Smooth muscle cell (in vitro differentiated cells): ENCODE results near the gene BPIFB6. TPM values are rescaled to one million over a fixed set of nuclear protein-coding genes. Genes with fewer than 3 reads are reported as not detected.

Experiments
- DNase-seq: peaks from one replicate; lab custom pipeline; 2025; ENCODE audit not compliant: unreplicated experiment; lab: John Stamatoyannopoulos, UW
- H2AFZ ChIP-seq: fragments of 200-600 bp; sonication (generic); 2 replicates; pipeline ENCODE4 v1.6.0; 2016; ENCODE audit warnings: antibody characterized with exemption, low read depth, mild to moderate bottlenecking
- H3F3A ChIP-seq: fragments of 200-600 bp; sonication (generic); 2 replicates; pipeline ENCODE4 v1.6.0; 2017; ENCODE audit warnings: antibody characterized with exemption, low read depth
- H3K27ac ChIP-seq: fragments of 200-600 bp; sonication (generic); 2 replicates; pipeline ENCODE4 v1.5.1; 2016; ENCODE audit warnings: low read depth, mild to moderate bottlenecking
- H3K27me3 ChIP-seq: fragments of 200-600 bp; sonication (generic); 2 replicates; pipeline ENCODE4 v1.6.1; 2016; ENCODE audit warnings: low read depth, mild to moderate bottlenecking
- H3K36me3 ChIP-seq: fragments of 200-600 bp; sonication (generic); 2 replicates; pipeline ENCODE4 v1.5.1; 2016; ENCODE audit warnings: low read depth
- H3K4me1 ChIP-seq: fragments of 200-600 bp; sonication (generic); 2 replicates; pipeline ENCODE4 v1.5.1; 2016; ENCODE audit warnings: low read depth
- H3K4me2 ChIP-seq: fragments of 200-600 bp; sonication (generic); 2 replicates; pipeline ENCODE4 v1.6.0; 2016; ENCODE audit warnings: mild to moderate bottlenecking
- H3K4me3 ChIP-seq: fragments of 200-600 bp; sonication (generic); 2 replicates; pipeline ENCODE4 v1.5.1; 2016; ENCODE audit warnings: mild to moderate bottlenecking
- H3K79me2 ChIP-seq: fragments of 200-600 bp; sonication (generic); 2 replicates; pipeline ENCODE4 v1.6.0; 2016; ENCODE audit warnings: low read depth, mild to moderate bottlenecking
- H3K9ac ChIP-seq: fragments of 200-600 bp; sonication (generic); 2 replicates; pipeline ENCODE4 v1.6.0; 2016; ENCODE audit warnings: low read depth
- H3K9me3 ChIP-seq: fragments of 200-600 bp; sonication (generic); replicated peaks from 2 replicates; pipeline ENCODE4 v1.5.1; 2016; ENCODE audit warnings: low read depth
- H4K20me1 ChIP-seq: fragments of 200-600 bp; sonication (generic); 2 replicates; pipeline ENCODE4 v1.6.0; 2016; ENCODE audit warnings: low read depth
- WGBS: methylation state at CpG from one replicate; pipeline ENCODE4 v1.1.7; 2016; ENCODE audit warnings: low lambda C conversion rate; 5-methylcytosine and 5-hydroxymethylcytosine counted together
- polyA plus RNA-seq: library from polyadenylated mRNA; unstranded; fragments of >200 nt; fragmentation: Nextera tagmentation; extraction: Ambion mirVana; gene quantifications from 2 replicates; pipeline ENCODE4 v1.2.1, GENCODE V29; 2016
- total RNA-seq: library from RNA; depleted of rRNA; stranded (reverse); fragments of >200 nt; gene quantifications from 2 replicates; pipeline ENCODE4 v1.2.3, GENCODE V29; 2014
- TF ChIP-seq, protein P1 (sequence below): fragments of 200-600 bp; sonication (generic); IDR thresholded peaks from 2 replicates; pipeline ENCODE4 v1.5.1; 2017; ENCODE audit warnings: borderline replicate concordance, mild to moderate bottlenecking, antibody characterized with exemption; ENCODE audit not compliant: insufficient read depth, poor library complexity, severe bottlenecking

The BPIFB6 gene
- total and polyA plus RNA-seq, 2 experiments from 2014 or later: not detected

DNA sequence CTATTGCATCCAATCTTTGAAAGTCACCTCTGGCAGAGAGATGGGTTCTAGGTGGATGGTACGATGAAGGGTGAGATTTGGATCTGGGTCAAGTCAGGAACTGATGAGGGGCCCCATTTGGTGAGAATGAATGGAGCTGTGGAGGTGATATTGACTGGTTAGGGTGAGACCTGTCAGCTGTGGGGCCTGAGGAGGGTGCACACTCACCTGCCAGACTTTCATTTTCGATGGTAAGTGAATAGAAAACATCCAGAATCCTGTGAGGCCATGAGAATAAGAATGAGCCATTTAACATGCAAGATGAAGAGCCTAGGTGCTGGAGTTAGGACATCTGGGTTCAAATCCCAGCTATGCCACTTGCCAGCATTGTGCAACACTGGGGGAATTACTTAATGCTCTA, 34.0 kb upstream of the BPIFB6 start:
- no peaks in the 10 kb centered on the region for H4K20me1 ChIP-seq
- no peak overlapping the region for H3K9ac ChIP-seq
- no peaks in the 10 kb centered on the region for H3K27me3 ChIP-seq
- WGBS: 90% methylated on average over 2 of the region's 2 CpGs
- H3K9me3 ChIP-seq: no peaks in the 10 kb centered on the region
- H3K4me2 ChIP-seq: no peak overlapping the region
- H3K27ac ChIP-seq: no peak overlapping the region
- H2AFZ ChIP-seq: no peak overlapping the region
- H3K79me2 ChIP-seq: no peaks in the 10 kb centered on the region
- no peaks in the 10 kb centered on the region for H3K36me3 ChIP-seq
- TF ChIP-seq, protein P1, sequence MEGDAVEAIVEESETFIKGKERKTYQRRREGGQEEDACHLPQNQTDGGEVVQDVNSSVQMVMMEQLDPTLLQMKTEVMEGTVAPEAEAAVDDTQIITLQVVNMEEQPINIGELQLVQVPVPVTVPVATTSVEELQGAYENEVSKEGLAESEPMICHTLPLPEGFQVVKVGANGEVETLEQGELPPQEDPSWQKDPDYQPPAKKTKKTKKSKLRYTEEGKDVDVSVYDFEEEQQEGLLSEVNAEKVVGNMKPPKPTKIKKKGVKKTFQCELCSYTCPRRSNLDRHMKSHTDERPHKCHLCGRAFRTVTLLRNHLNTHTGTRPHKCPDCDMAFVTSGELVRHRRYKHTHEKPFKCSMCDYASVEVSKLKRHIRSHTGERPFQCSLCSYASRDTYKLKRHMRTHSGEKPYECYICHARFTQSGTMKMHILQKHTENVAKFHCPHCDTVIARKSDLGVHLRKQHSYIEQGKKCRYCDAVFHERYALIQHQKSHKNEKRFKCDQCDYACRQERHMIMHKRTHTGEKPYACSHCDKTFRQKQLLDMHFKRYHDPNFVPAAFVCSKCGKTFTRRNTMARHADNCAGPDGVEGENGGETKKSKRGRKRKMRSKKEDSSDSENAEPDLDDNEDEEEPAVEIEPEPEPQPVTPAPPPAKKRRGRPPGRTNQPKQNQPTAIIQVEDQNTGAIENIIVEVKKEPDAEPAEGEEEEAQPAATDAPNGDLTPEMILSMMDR: no peak
- no peak overlapping the region for H3K4me3 ChIP-seq
- H3F3A ChIP-seq: no peaks in the 10 kb centered on the region
- no peaks in the 10 kb centered on the region for H3K4me1 ChIP-seq
- no peak for DNase-seq

DNA sequence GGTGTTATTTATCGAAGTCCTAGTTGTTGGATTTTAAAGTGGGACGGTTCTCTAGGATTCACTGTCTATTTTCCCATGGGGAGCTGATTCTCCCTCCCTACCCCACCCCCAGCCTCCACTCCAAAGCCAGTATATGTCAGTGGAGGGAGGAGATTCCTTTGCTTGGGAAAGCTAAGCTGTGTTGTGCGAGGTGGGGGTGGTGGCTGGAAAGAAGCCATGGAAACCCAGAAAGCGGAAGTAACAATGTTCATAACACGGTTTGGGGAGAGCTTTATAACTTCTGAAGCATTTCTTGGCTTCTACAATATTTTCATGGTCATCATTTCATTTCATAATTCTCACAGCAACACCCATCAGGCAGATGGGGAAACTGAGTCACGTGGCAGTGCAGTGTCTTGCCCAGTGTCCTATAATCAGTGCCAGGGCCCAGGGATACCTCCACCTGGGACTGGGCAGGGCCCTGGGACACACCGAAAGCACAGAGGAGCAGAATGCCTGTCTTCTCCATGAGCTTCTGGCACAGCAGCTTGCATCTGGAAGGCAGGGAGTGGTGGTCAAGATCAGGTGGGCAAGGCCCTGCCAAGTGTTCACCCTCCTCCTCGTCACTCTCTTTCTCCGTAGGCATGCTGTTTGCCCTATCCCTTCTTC, 31.7 kb upstream of the BPIFB6 start:
- WGBS: 88% methylated on average over 9 of the region's 9 CpGs

DNA sequence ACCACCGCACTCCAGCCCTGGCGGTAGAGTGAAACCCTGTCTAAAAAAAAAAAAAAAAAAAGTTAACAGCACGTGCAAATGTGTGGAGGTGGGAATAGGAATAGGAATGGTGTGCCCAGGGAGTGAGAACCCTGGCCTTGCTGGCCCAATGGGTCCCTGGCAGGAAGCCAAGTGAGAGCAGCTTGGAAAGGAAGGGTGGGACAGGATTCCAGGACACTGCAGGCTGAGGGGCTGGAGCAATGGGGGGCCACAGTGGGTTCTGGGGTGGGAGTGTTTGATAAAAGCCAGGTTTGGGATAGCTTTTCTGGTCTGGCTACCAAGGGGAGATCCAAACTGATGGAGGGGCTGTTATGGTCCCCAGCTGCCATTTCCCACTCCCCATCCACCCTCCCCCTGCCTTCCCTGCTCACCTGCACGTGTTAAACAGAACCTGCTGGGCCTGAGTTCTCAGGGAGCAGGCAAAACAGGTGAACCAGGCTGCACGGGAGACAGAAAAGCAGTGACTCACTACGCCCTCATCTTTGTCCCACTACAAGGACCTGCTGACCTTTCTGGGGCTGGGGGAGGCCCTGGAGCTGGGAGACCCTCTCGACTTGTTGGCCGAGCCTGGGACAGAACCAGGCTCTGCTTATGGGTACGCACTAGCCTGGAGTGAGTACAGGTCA, 30.5 kb upstream of the BPIFB6 start:
- Histone ChIP-seq H2AFZ (no peak overlapping the region), H4K20me1 (no peaks in the 10 kb centered on the region), H3K9me3 (no peaks in the 10 kb centered on the region), H3K36me3 (no peaks in the 10 kb centered on the region), H3F3A (no peaks in the 10 kb centered on the region), H3K9ac (no peak overlapping the region), H3K27ac (no peak overlapping the region), H3K79me2 (no peaks in the 10 kb centered on the region), H3K4me1 (no peaks in the 10 kb centered on the region), H3K4me2 (no peak overlapping the region), H3K27me3 (no peaks in the 10 kb centered on the region), H3K4me3 (no peak overlapping the region)
- TF ChIP-seq, protein P1: no peak
- WGBS: 71% methylated on average over 9 of the region's 9 CpGs
- no peak for DNase-seq

More for the DNA sequence above, 31.7 kb upstream of the BPIFB6 start:
- Histone ChIP-seq H4K20me1 (no peaks in the 10 kb centered on the region), H3K4me3 (no peak overlapping the region), H3K4me1 (no peaks in the 10 kb centered on the region), H3K9ac (no peak overlapping the region), H2AFZ (no peak overlapping the region), H3K27ac (no peak overlapping the region), H3K4me2 (no peak overlapping the region), H3F3A (no peaks in the 10 kb centered on the region), H3K36me3 (no peaks in the 10 kb centered on the region), H3K79me2 (no peaks in the 10 kb centered on the region), H3K27me3 (no peaks in the 10 kb centered on the region), H3K9me3 (no peaks in the 10 kb centered on the region)
- no peak for DNase-seq
- TF ChIP-seq, protein P1: no peak
